ENCODE results near the gene WRAP73.

GRCh38 chr1:3673381-3674099, 23.6 kb upstream of the WRAP73 start:
- TF ChIP-seq CTCF (IDR thresholded peaks at IDR 0.05; ENCODE audit: low read depth, low read length) (peak; percentile 41), EZH2phosphoT487 (IDR thresholded peaks at IDR 0.05; ENCODE audit: low read depth) (no peak)

Measured in OCI-LY3 (cell line).